Stomach (tissue), 9 donors: ENCODE data around the gene USHBP1. TPM values are rescaled to one million over a fixed set of nuclear protein-coding genes. Genes with fewer than 3 reads are reported as not detected.

Source experiments
- DNase-seq, 2 donors: peaks; one replicate each; pipeline versions ENCODE4 v3.0.0 to v3.0.0-alpha.2; 2013 to 2019
- H3K27ac ChIP-seq, 5 donors: fragments of 200-600 bp in 4 of 5; sonication (generic) in 4 of 5; one replicate each; pipeline ENCODE4 v1.5.1; 2013 to 2019; ENCODE audit warnings: mild to moderate bottlenecking in 1 of 5, moderate library complexity in 1 of 5
- H3K27me3 ChIP-seq, 3 donors: fragments of 200-600 bp; sonication (generic); one replicate each; pipeline ENCODE4 v1.5.1; 2017 to 2019; ENCODE audit warnings: mixed run types in 1 of 3
- H3K36me3 ChIP-seq, 4 donors: fragments of 200-600 bp; sonication (generic); 1 replicate in 3 of 4; 2 replicates in 1 of 4; pipeline ENCODE4 v1.5.1; 2016 to 2019
- H3K4me1 ChIP-seq, 4 donors: fragments of 200-600 bp; sonication (generic); one replicate each; pipeline ENCODE4 v1.5.1; 2016 to 2019
- H3K4me3 ChIP-seq, 4 donors: fragments of 200-600 bp; sonication (generic) in 3 of 4; one replicate each; pipeline ENCODE4 v1.5.1; 2016 to 2019; ENCODE audit warnings: mild to moderate bottlenecking in 1 of 4
- H3K9me3 ChIP-seq, 4 donors: fragments of 200-600 bp; sonication (generic); one replicate each; pipeline ENCODE4 v1.5.1; 2016 to 2019
- CTCF ChIP-seq, 7 experiments: fragments of 450-650 bp in 4 of 7; fragments of 200-600 bp in 3 of 7; sonication (generic) in 3 of 7; IDR thresholded peaks; one replicate each; pipeline ENCODE4 v1.5.1; 2016 to 2019; ENCODE audit warnings: antibody characterized with exemption in 7 of 7, control low read depth in 2 of 7, mild to moderate bottlenecking in 1 of 7
- EP300 ChIP-seq: sonication (generic); formaldehyde crosslinking; IDR thresholded peaks from one replicate; pipeline ENCODE4 v1.6.1; 2017; ENCODE audit warnings: antibody characterized with exemption
- POLR2A ChIP-seq, 4 donors: fragments of 450-650 bp; IDR thresholded peaks; one replicate each; pipeline ENCODE4 v1.6.1; 2016; ENCODE audit warnings: antibody characterized with exemption in 4 of 4, control low read depth in 2 of 4, mild to moderate bottlenecking in 1 of 4, moderate library complexity in 1 of 4
- POLR2AphosphoS5 ChIP-seq, 3 donors: sonication (generic); formaldehyde crosslinking; IDR thresholded peaks; one replicate each; pipeline ENCODE4 v1.6.1; 2016; ENCODE audit warnings: antibody characterized with exemption in 3 of 3
- WGBS, 5 donors: extraction: QIAGEN DNeasy Blood & Tissue Kit in 3 of 5; methylation state at CpG; one replicate each; pipeline versions ENCODE4 v1.1.5 to v1.1.7; 2013 to 2018; 5-methylcytosine and 5-hydroxymethylcytosine counted together
- intact Hi-C: fragments of 100-400 bp; cut with DNase I; formaldehyde crosslinking; loops from one replicate; pipeline ENCODE4 v1.15.1; 2023; ENCODE audit warnings: low total_unique reads
- polyA plus RNA-seq, 3 donors: library from polyadenylated mRNA; stranded (reverse); fragments of 200-250 nt; gene quantifications; one replicate each; pipeline ENCODE4 v1.2.3, GENCODE V29; 2013
- total RNA-seq, 5 donors: library from RNA; depleted of rRNA; stranded (reverse); fragments of >200 nt; gene quantifications; one replicate each; pipeline versions ENCODE4 v1.1.0 to v1.2.3, GENCODE V29; 2014 to 2016
- donor health status: healthy with polysubstance abuse.
- donor health status: Bipolar disorder and iron deficiency.
- donor health status: healthy.

The USHBP1 gene
- total and polyA plus RNA-seq, 8 donors = 2.1 to 7.7 (median 3.8) TPM; not detected in 2

- DNase-seq = peak; percentile 60 to 84
- Histone ChIP-seq H3K4me3 (no peak overlapping the region), H3K27me3 (no peaks in the 10 kb centered on the region), H3K27ac (peak overlapping the region; percentile 3 to 95 (median 87)), H3K36me3 (no peaks in the 10 kb centered on the region), H3K4me1 (peaks cover 31 to 54% (median 40%) of the 10 kb centered on the region in 4 donors), H3K9me3 (no peaks in the 10 kb centered on the region)
- 51 to 63% (median 56%) methylated on average over 16 to 21 of the region's 21 CpGs for WGBS, 5 donors
- no peak for TF ChIP-seq EP300
- no peak for TF ChIP-seq POLR2A (IDR thresholded peaks at IDR 0.05)
- TF ChIP-seq CTCF (IDR thresholded peaks at IDR 0.05) = no peak
- TF ChIP-seq POLR2AphosphoS5 (IDR thresholded peaks at IDR 0.05) = peak in 1 of 3 donors; percentile 14
- intact Hi-C loops = no loop called here
Measured at GRCh38 chr19:17248011-17248776, 16.4 kb downstream of the USHBP1 start.

- H3K27me3 ChIP-seq = no peaks in the 10 kb centered on the region
- intact Hi-C loops = no loop called here
- peak in 1 of 2 donors; percentile 61 for DNase-seq
- H3K4me1 ChIP-seq = peaks cover 42 to 67% (median 53%) of the 10 kb centered on the region in 4 donors
- H3K36me3 ChIP-seq = no peaks in the 10 kb centered on the region
- 11 to 20% (median 13%) methylated on average over 20 to 21 of the region's 21 CpGs for WGBS, 5 donors
- H3K9me3 ChIP-seq = no peaks in the 10 kb centered on the region
- H3K27ac ChIP-seq = peak overlapping the region; percentile 86 to 95 (median 87)
- TF ChIP-seq POLR2AphosphoS5 (IDR thresholded peaks at IDR 0.05) = no peak
- no peak for TF ChIP-seq POLR2A (IDR thresholded peaks at IDR 0.05)
- TF ChIP-seq CTCF (IDR thresholded peaks at IDR 0.05) = no peak
- TF ChIP-seq EP300 = no peak
- H3K4me3 ChIP-seq = peak overlapping the region; percentile 54 to 95 (median 86)
Measured at GRCh38 chr19:17246681-17247425, 17.7 kb downstream of the USHBP1 start.

- peak in 2 of 3 donors; percentile 76 to 79 for TF ChIP-seq POLR2AphosphoS5 (IDR thresholded peaks at IDR 0.05)
- no peak for TF ChIP-seq POLR2A (IDR thresholded peaks at IDR 0.05)
- TF ChIP-seq CTCF (IDR thresholded peaks at IDR 0.05) = no peak
- DNase-seq = no peak
- WGBS, 5 donors = 0 to 2% (median 0%) methylated on average over 9 to 62 of the region's 72 CpGs; no CpG with 5 or more reads in 1 of the 5 donors
- Histone ChIP-seq H3K4me1 (peaks cover 54 to 80% (median 65%) of the 10 kb centered on the region in 4 donors), H3K4me3 (peak within 1 kb of the TSS; percentile 85 to 97 (median 90)), H3K27ac (peak within 1 kb of the TSS; percentile 87 to 95 (median 87)), H3K9me3 (no peaks in the 10 kb centered on the region), H3K27me3 (no peaks in the 10 kb centered on the region), H3K36me3 (peaks cover 0 to 3% (median 2%) of the 10 kb centered on the region in 4 donors)
- intact Hi-C loops = no loop called here
Measured at GRCh38 chr19:17245535-17245984, 19.0 kb downstream of the USHBP1 start, which contains the start of gene NR2F6. NR2F6 (minus strand) TSS chr19:17245919; CDS start chr19:17245220, 699 bp downstream.
